Activated CD8-positive, alpha-beta memory T cell treated with anti-CD3 and anti-CD28 coated beads, Interleukin-2, amount 10 ng/mL, durations not matched to agents 7 days and 5 days (primary cell): ENCODE results near the gene ZBTB46. TPM values are rescaled to one million over a fixed set of nuclear protein-coding genes. Genes with fewer than 3 reads are reported as not detected.

Source experiments
- ATAC-seq: fragments of 150-1000 bp; cut with Tn5 transposase; one replicate; pipeline ENCODE4 v1.10.0; 2021; ENCODE audit warnings: moderate library complexity
- CTCF ChIA-PET: fragments of 350-600 bp; sonication (Branson Sonifier 250); formaldehyde crosslinking; loops from one replicate; lab custom pipeline; 2021; ENCODE audit warnings: antibody characterized with exemption; lab: Charles Lee
- DNase-seq: peaks from one replicate; pipeline ENCODE4 v3.0.0-alpha.2; 2020
- H3K27ac Mint-ChIP-seq: one replicate; pipeline ENCODE4 v1.8.0; 2021; ENCODE audit warnings: mild to moderate bottlenecking, mixed read lengths
- H3K27me3 Mint-ChIP-seq: one replicate; pipeline ENCODE4 v1.8.0; 2021; ENCODE audit warnings: mixed read lengths
- H3K36me3 Mint-ChIP-seq: one replicate; pipeline ENCODE4 v1.8.0; 2021; ENCODE audit warnings: mild to moderate bottlenecking, mixed read lengths
- H3K4me1 Mint-ChIP-seq: one replicate; pipeline ENCODE4 v1.8.0; 2021; ENCODE audit warnings: mixed read lengths
- H3K4me3 Mint-ChIP-seq: one replicate; pipeline ENCODE4 v1.8.0; 2021; ENCODE audit warnings: mild to moderate bottlenecking, moderate library complexity, mixed read lengths
- H3K9me3 Mint-ChIP-seq: one replicate; pipeline ENCODE4 v1.8.0; 2022; ENCODE audit warnings: low read depth, mixed read lengths
- total RNA-seq, 2 experiments: library from RNA; stranded (reverse); gene quantifications; one replicate each; pipeline ENCODE4 v1.2.3, GENCODE V29; 2021

Gene ZBTB46
- total RNA-seq, 2 experiments from 2014 or later: 0.15 to 0.84 TPM

DNA sequence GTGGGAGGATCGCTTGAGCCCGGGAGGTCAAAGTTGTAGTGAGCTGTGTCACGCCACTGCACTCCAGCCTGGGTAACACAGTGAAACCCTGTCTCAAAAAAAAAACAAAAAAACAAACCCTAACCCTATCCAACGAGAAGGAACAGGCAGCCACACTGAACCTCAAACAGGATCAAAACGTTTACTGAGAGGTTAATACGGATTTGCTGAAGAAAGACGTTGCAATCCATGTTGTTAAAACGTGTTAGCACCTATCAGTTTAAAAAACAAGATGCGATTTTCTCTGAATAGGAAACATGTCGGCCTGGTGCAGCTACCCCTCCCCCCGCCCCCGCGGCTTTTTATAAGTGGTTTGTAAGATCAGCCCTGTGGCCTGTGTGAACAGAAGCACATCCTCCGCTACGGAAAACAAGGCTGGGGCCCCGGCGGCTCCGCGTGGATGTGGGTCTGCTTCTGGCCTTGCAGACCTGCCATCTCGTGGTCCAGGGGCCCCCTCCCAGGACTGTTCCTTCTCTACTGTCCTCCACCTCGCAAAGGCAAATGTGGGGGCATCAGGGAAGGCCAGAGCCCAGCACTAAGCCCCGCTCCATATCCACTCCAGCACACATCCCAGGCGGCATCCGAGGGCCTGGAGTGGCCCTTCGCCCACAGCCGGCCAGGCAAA lies 80.1 kb downstream of the ZBTB46 start:
- Mint-ChIP-seq H3K36me3 (no peaks in the 10 kb centered on the region), H3K27me3 (no peaks in the 10 kb centered on the region), H3K4me3 (peak overlapping the region; percentile 62), H3K27ac (peak overlapping the region; percentile 93), H3K4me1 (peaks cover 18% of the 10 kb centered on the region), H3K9me3 (no peaks in the 10 kb centered on the region)
- ATAC-seq: peak; percentile 83
- DNase-seq: peak; percentile 81
- CTCF ChIA-PET: interaction anchor here (0.6 to 3.0 kb wide), 13 partner anchors 9 to 255 kb away, joined by 3 to 18 read pairs (median 4); partner anchors contain the start of genes ARFRP1, LIME1, PTK6 and RTEL1

DNA sequence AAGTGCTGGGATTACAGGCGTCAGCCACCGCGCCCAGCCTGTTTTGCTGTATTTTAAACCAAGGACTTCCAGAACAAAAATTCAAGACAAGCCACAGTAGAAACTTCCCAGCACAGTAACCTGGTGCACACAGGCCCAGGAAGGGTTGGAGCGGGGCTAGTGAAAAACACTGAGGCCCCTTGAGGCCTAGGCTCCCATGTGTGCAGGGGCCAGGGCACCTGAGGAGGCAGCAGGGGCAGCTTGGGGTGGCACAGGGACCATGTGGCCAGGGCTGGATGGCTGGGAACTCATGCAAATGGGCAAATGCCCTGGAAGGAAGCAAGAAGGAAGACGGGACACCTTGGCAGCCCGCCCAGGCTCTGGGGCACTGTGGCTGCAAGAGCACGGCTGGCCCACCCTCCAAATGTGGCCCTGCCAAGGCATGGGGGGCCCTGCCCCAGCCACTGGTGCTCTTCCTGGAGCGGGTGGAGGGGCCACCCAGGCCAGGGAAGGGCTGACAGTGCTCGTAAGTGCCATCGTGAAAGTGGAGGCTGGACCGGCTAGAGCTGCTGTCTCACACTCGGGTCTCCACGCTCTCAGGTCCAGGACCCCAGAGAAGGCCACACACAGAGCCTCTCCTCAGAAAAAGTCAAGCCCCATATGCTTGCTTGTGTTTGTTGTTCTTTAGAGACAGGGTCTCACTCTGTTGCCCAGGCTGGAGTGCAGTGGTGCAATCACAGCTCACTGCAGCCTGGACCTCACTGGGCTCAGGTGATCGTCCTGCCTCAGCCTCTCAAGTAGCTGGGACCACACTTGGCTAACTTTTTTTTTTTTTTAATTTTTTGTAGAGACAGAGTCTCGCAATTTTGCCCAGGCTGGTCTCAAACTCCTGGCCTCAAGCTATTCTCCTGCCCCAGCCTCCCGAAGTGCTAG lies 81.2 kb downstream of the ZBTB46 start:
- DNase-seq (no peak), ATAC-seq (no peak)
- peak overlapping the region; percentile 40 for H3K27ac Mint-ChIP-seq
- H3K9me3 Mint-ChIP-seq: no peaks in the 10 kb centered on the region
- no peak overlapping the region for H3K4me3 Mint-ChIP-seq
- peaks cover 18% of the 10 kb centered on the region for H3K4me1 Mint-ChIP-seq
- CTCF ChIA-PET: interaction anchor here (0.8 to 3.0 kb wide), 11 partner anchors 8 to 212 kb away, joined by 3 to 18 read pairs (median 4); partner anchors contain the start of genes ARFRP1, LIME1, PTK6 and RTEL1
- H3K27me3 Mint-ChIP-seq: no peaks in the 10 kb centered on the region
- H3K36me3 Mint-ChIP-seq: no peaks in the 10 kb centered on the region

DNA sequence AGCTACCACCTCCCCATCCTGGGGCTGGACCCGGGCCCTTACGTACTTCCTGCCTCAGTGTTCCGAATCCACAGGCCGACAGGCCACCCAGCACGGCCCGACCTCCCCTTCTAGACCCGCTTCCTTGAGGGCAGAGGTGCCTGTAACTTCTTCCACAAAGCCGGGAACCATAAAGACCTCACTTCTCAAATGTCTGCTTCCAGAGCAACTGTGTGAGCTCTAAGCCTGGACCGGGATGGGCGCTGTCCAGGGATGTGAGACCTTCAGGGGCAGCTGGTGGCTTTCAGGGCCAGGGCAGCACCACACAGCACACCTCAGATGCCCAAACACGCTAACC lies 82.2 kb downstream of the ZBTB46 start:
- no peak for ATAC-seq
- Mint-ChIP-seq H3K36me3 (no peaks in the 10 kb centered on the region), H3K4me1 (peaks cover 18% of the 10 kb centered on the region), H3K27ac (no peak overlapping the region), H3K4me3 (no peak overlapping the region), H3K9me3 (no peaks in the 10 kb centered on the region), H3K27me3 (no peaks in the 10 kb centered on the region)
- CTCF ChIA-PET: interaction anchor here (3.0 kb wide), 1 partner anchor 7 kb away, joined by 18 read pairs; no protein-coding TSS in a partner anchor
- DNase-seq: no peak

DNA sequence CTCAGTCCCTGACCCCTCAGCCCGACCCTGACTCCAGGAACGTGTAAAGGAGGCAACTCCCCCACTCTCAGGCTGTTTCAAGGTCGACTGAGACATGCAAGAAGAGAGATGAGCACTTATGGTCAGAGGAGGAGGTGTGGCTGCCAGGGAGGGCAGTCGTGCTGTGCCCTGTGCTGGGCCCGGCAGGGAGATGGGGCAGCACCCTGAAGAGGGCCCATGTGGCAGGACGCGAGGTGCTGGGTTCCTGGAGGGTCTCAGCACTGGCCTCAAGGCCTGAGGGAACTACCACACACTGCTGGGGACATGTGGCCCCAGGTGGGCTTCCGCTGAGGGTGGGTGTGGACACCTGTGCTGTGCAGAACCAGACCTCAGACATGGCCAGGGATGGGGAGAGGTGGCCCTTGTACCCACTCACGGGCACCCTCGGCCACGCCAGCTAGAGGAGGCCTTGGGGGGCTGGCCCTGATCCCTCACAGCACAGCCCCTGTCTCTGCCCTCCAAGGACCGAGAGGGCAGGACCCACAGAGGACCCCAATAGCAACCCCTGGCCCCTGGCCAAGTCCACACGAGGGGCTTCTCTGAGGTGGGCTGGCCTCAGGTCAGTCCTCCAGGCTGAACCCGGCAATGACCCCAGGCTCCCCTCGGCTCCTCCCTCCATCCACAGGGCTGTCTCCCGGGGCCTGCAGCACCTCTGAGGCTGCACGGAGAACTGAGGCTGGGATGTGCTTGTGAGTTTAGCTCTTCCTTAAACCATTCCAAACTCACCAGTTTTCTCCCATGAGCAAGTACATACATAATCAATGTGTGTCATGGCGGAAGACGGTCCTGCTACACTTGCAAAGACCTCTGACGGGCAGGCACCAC lies 82.8 kb downstream of the ZBTB46 start:
- Mint-ChIP-seq H3K27me3 (no peaks in the 10 kb centered on the region), H3K4me3 (no peak overlapping the region), H3K9me3 (no peaks in the 10 kb centered on the region), H3K27ac (no peak overlapping the region), H3K4me1 (peaks cover 18% of the 10 kb centered on the region), H3K36me3 (no peaks in the 10 kb centered on the region)
- ATAC-seq (no peak), DNase-seq (no peak)
- CTCF ChIA-PET: no interaction called here

DNA sequence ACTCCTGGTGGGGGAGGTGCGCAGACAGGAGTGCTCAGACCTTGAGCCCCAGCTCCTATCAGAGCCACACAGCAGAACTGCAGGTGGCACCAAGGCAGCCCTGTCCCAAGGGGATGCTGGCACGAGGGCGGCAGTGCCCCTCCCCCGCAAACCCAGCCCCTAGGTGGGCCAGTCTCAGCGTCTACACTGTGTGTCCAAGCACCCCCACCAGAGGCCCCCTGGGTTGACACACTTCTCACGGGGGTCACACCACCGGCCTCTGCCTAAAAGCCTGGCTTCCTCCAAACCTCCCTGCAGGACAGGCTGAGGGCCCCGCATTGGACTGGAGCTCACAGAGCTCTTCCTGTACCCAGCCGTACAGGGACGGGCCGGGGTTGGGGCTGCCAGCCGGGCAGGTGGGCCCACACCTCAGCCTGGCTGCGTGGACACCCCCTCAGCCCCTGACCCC lies 83.4 kb downstream of the ZBTB46 start:
- Mint-ChIP-seq H3K9me3 (no peaks in the 10 kb centered on the region), H3K36me3 (no peaks in the 10 kb centered on the region), H3K4me3 (no peak overlapping the region), H3K27me3 (no peaks in the 10 kb centered on the region), H3K27ac (no peak overlapping the region), H3K4me1 (peaks cover 18% of the 10 kb centered on the region)
- DNase-seq (no peak), ATAC-seq (no peak)
- CTCF ChIA-PET: no interaction called here

DNA sequence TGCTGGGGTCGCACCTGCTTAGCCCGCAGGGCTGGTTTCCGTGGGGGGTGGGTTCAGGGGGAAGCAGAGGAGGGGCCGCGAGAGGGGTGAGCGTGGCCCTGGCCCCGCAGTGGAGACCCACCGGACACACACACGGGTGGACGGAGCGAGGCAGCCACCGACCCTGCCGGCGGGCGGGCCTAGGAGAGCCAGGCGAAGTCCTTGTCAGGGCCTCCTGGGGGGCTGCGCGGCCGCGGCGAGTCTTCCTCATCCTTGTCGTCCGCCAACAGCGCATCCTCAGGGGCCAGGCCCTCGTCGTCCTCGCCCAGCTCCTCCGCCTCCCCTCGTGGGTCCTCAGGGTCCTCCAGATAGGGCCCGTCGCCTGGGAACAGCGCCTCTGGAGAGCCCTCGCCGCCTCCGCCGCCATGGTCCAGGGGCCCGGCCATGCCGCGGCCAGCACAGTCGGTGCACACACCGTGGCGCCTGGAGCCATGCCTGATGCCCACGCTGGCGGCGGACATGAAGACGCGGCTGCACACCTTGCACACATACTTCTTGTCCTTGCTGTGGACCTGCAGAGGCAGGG lies 84.2 kb downstream of the ZBTB46 start:
- H3K4me3 Mint-ChIP-seq: no peak overlapping the region
- H3K9me3 Mint-ChIP-seq: no peaks in the 10 kb centered on the region

DNA sequence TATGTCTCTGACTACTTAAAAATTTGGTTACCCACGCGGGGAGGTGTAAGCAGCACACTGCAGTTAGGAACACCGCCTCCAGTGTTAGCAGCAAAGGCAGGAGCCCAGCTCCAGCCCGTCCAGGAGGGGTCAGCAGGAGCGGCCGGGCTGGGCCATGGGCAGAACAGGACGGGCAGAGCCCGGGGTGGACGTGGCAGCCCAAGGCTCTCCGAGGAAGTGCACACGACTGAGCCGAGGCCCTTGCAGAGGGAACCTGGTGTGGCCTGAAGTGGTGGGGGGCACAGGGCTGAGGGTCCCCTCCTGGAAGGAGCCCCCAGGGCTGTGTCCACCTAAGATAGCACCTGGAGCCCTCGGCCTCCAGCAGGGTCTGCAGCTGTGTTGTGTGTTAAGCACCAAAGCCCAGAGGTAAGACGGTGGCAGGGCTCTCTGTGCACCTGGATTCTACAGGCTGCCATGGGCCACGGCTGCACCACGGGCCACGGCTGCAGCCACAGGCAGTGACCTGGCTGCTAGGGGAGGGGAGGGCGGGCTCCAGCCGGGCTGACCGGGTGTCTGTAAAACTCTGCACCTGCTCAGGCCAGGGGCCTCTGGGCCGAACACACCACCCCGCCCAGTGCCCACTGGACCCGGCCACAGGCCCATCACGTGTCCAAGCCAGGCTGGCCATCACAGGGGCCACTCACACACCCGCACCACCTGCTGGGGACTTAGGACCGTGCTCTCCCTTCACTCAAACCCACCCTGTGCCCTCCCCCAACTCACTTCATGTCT lies 84.9 kb downstream of the ZBTB46 start:
- Mint-ChIP-seq H3K4me1 (peaks cover 13% of the 10 kb centered on the region), H3K27ac (no peak overlapping the region), H3K4me3 (no peak overlapping the region), H3K9me3 (no peaks in the 10 kb centered on the region), H3K27me3 (no peaks in the 10 kb centered on the region), H3K36me3 (no peaks in the 10 kb centered on the region)
- CTCF ChIA-PET: no interaction called here
- DNase-seq: no peak
- ATAC-seq: no peak

More for the DNA sequence above, 84.2 kb downstream of the ZBTB46 start:
- Mint-ChIP-seq H3K4me1 (peaks cover 15% of the 10 kb centered on the region), H3K36me3 (no peaks in the 10 kb centered on the region), H3K27me3 (no peaks in the 10 kb centered on the region), H3K27ac (no peak overlapping the region)
- CTCF ChIA-PET: no interaction called here
- DNase-seq (no peak), ATAC-seq (no peak)

DNA sequence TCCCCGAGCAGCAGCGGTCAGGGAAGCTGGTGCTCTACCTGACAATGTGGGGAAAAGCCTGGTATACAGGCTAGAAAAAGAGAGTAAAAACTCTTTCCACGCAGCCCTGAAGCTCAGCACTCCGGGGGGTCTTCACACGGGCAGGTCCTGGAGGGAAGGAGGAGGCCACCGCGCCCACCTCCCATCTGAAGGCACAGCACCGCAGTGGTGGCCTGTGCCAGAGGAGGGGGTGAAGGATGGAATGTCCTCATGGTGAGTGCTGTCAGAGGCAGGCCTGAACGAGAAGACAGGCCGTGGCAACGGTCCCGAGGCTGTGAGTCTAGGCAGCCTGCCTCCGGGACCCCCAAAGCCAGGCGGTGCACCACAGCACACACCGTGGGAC lies 85.6 kb downstream of the ZBTB46 start:
- Mint-ChIP-seq H3K36me3 (no peaks in the 10 kb centered on the region), H3K9me3 (no peaks in the 10 kb centered on the region), H3K27me3 (no peaks in the 10 kb centered on the region), H3K4me1 (peaks cover 6% of the 10 kb centered on the region), H3K27ac (no peak overlapping the region), H3K4me3 (no peak overlapping the region)
- no peak for ATAC-seq
- no peak for DNase-seq
- CTCF ChIA-PET: no interaction called here

DNA sequence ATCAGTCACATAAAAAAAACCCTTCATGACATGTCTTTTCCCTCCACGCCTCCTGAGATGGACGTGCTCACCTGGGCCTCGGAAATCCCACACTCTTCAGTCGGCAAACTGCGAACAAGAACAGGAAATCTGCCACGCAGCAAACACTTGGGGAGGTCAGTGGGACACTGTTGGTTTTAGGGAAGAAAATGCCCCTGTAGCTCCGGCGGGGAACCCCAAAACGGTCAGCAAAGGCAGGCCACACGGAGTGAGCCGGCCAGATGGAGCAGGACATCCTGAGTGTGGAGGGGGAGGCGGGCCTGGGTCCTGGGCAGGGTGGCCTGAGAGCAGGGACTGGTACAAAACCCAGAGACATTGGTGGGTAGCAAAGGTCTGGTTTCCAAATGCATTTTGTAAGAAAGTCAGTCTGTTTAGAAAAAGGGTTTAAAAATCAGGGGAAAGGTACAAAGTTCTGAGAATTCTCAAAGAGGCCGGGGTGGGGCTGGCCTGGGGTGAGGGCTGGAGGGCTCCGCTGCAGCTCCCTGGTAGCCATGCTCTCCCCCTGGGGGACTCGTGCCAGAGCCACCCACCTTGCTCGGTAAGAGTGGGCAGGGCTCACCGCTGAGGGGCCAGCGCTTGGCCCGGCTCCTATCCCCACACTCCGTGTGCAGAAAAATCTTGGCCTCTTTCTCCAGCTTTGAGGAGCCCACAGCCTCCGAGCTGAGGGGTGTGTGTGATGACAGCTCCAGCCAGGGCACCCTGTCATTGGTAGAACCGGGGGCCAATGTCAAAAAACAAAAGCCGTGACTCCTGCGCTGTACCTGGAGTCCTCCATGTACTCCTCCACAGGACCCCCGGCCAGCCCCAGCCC lies 86.3 kb downstream of the ZBTB46 start:
- no peaks in the 10 kb centered on the region for H3K36me3 Mint-ChIP-seq
- no peak for ATAC-seq

DNA sequence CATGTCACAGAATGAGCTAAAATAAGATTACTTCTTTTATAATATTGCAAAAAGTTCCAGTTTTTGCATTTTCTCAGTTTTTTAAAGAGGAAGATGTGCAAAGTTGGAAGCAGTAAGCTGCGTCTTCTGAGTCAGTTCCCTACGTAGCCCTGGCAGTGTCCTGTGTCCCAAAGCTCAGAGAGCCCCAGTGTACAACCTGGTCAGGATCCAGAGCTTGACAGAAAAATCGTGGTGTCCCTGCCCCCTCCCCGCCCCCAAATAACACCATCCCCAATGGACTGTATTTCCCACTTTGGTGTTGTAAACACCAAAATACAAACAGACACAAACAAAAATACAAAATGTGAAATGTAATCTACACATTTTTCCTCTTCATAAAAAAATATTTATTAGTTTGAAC lies 86.9 kb downstream of the ZBTB46 start:
- H3K4me1 Mint-ChIP-seq: no peaks in the 10 kb centered on the region
- no peak overlapping the region for H3K27ac Mint-ChIP-seq
- ATAC-seq: no peak
- H3K9me3 Mint-ChIP-seq: no peaks in the 10 kb centered on the region
- H3K27me3 Mint-ChIP-seq: no peaks in the 10 kb centered on the region
- no peak for DNase-seq
- CTCF ChIA-PET: interaction anchor here (1.1 kb wide), 1 partner anchor 206 kb away, joined by 3 read pairs; no protein-coding TSS in a partner anchor
- H3K4me3 Mint-ChIP-seq: no peak overlapping the region
- no peaks in the 10 kb centered on the region for H3K36me3 Mint-ChIP-seq

More for the DNA sequence above, 86.3 kb downstream of the ZBTB46 start:
- H3K4me3 Mint-ChIP-seq: no peak overlapping the region
- no peak overlapping the region for H3K27ac Mint-ChIP-seq
- H3K4me1 Mint-ChIP-seq: peaks cover 2% of the 10 kb centered on the region
- DNase-seq: no peak
- H3K27me3 Mint-ChIP-seq: no peaks in the 10 kb centered on the region
- CTCF ChIA-PET: no interaction called here
- no peaks in the 10 kb centered on the region for H3K9me3 Mint-ChIP-seq

DNA sequence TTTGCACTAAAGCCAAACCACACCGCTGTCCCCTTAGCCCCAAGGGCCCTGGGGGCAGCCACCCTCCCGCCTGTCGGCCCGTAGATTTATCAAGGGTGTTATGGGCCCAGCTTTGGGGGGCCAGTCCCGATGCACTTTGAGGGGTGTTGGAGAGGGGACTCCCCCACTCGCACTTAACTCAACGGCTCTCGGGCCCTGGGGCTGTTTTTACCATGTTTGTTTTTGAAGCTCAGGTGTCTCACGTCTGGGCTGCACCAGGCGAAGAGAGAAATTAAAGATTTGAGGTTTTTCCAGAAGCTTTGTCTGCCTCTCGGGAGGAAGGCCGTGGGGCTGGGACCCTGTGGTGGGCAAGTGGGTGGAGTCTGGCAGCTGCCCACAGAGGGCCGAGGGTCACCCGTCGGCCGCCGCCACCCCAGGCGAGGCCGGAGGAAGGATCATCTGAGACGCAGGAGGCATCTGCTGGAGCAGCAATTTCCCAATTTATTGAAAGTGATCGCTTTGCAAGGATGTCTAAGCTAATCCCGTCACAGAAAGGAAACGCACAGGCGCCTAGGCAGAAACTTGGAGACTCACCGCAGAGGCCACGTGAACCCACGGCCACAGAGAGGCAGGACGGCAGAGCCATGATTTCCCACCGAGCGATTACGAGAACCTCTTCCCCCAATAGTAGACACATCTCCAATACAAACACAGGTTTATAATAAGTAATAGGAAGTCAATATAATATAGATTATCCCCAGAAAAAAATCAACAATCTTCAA lies 87.7 kb downstream of the ZBTB46 start:
- no peak for DNase-seq
- no peaks in the 10 kb centered on the region for H3K27me3 Mint-ChIP-seq
- H3K9me3 Mint-ChIP-seq: no peaks in the 10 kb centered on the region
- H3K36me3 Mint-ChIP-seq: no peaks in the 10 kb centered on the region
- peaks cover 2% of the 10 kb centered on the region for H3K4me1 Mint-ChIP-seq
- ATAC-seq: no peak
- CTCF ChIA-PET: interaction anchor here (1.1 to 3.3 kb wide), 3 partner anchors 7 to 206 kb away, joined by 3 to 25 read pairs (median 18); partner anchors contain the start of genes ARFRP1 and ZGPAT
- H3K4me3 Mint-ChIP-seq: no peak overlapping the region
- no peak overlapping the region for H3K27ac Mint-ChIP-seq
